ENCODE data around the gene UBE2L6. TPM values are rescaled to one million over a fixed set of nuclear protein-coding genes. Genes with fewer than 3 reads are reported as not detected.

Gene UBE2L6
- total and polyA plus RNA-seq, 12 donors = 9.7 to 156 (median 17.7) TPM

- Histone ChIP-seq H3K4me1 (peaks cover 0 to 23% (median 13%) of the 10 kb centered on the region in 9 donors), H3K4me3 (peak within 1 kb of the TSS; percentile 51 to 90 (median 74)), H3K27ac (peak within 1 kb of the TSS in 9 of 10 donors; percentile 30 to 86 (median 76)), H3K36me3 (peaks cover 0 to 20% (median 11%) of the 10 kb centered on the region in 9 donors), H3K9me3 (no peaks in the 10 kb centered on the region), H3K27me3 (no peaks in the 10 kb centered on the region)
- intact Hi-C loops (cut with DNase I) = loop anchor here in 2 of 10 donors (2.0 to 5.0 kb wide), 2 partner anchors 74 to 184 kb away; no protein-coding TSS in a partner anchor
- ATAC-seq (peak; percentile 97 to 99 (median 98)), DNase-seq (peak; percentile 93 to 95)
- 0 to 1% methylated on average over 49 of the region's 49 CpGs for WGBS, 2 donors
- TF ChIP-seq CTCF (IDR thresholded peaks at IDR 0.05) = no peak
Measured at GRCh38 chr11:57530596-57531507, 36.6 kb downstream of the UBE2L6 start, which contains the start of gene TIMM10. TSS of gene TIMM10 (minus strand) at chr11:57530754. CDS start at chr11:57530189, 565 bp downstream.

- H3K4me1 ChIP-seq = peaks cover 0 to 23% (median 13%) of the 10 kb centered on the region in 9 donors
- H3K27me3 ChIP-seq = no peaks in the 10 kb centered on the region
- peak overlapping the region; percentile 51 to 90 (median 74) for H3K4me3 ChIP-seq
- intact Hi-C loops (cut with DNase I) = loop anchor here in 2 of 10 donors (2.0 to 5.0 kb wide), 2 partner anchors 73 to 183 kb away; no protein-coding TSS in a partner anchor
- peaks cover 0 to 20% (median 11%) of the 10 kb centered on the region in 9 donors for H3K36me3 ChIP-seq
- TF ChIP-seq CTCF (IDR thresholded peaks at IDR 0.05) = no peak
- ATAC-seq (peak in 6 of 8 donors; percentile 3 to 42 (median 24)), DNase-seq (no peak)
- peak overlapping the region in 9 of 10 donors; percentile 30 to 86 (median 76) for H3K27ac ChIP-seq
- no peaks in the 10 kb centered on the region for H3K9me3 ChIP-seq
- WGBS, 2 donors = 1 to 2% methylated on average over 17 of the region's 17 CpGs
Measured at GRCh38 chr11:57530215-57530595, 37.3 kb downstream of the UBE2L6 start.

GRCh38 chr11:57529012-57529411 lies 38.5 kb downstream of the UBE2L6 start:
- DNase-seq (no peak), ATAC-seq (no peak)
- peaks cover 0 to 23% (median 13%) of the 10 kb centered on the region in 9 donors for H3K4me1 ChIP-seq
- peaks cover 0 to 26% (median 11%) of the 10 kb centered on the region in 9 donors for H3K36me3 ChIP-seq
- H3K9me3 ChIP-seq = no peaks in the 10 kb centered on the region
- no peak overlapping the region for H3K4me3 ChIP-seq
- intact Hi-C loops (cut with DNase I) = loop anchor here (5.0 to 10.0 kb wide), 4 partner anchors 37 to 184 kb away; no protein-coding TSS in a partner anchor
- TF ChIP-seq CTCF (IDR thresholded peaks at IDR 0.05) = no peak
- no peaks in the 10 kb centered on the region for H3K27me3 ChIP-seq
- no peak overlapping the region for H3K27ac ChIP-seq

GRCh38 chr11:57527056-57527631 lies 40.3 kb downstream of the UBE2L6 start:
- 17% methylated on average over 7 of the region's 7 CpGs for WGBS, 2 donors
- Histone ChIP-seq H3K27ac (no peak overlapping the region), H3K9me3 (no peaks in the 10 kb centered on the region), H3K27me3 (no peaks in the 10 kb centered on the region), H3K4me1 (peaks cover 0 to 23% (median 13%) of the 10 kb centered on the region in 9 donors), H3K4me3 (no peak overlapping the region), H3K36me3 (peaks cover 0 to 26% (median 11%) of the 10 kb centered on the region in 9 donors)
- DNase-seq (peak; percentile 67 to 70), ATAC-seq (peak in 3 of 8 donors; percentile 26 to 29 (median 28))
- TF ChIP-seq CTCF (IDR thresholded peaks at IDR 0.05) = peak; percentile 89 to 98 (median 93)
- intact Hi-C loops (cut with DNase I) = loop anchor here (1.0 to 10.0 kb wide), 10 partner anchors 32 to 182 kb away; no protein-coding TSS in a partner anchor

Data from heart right ventricle (tissue), 16 donors.